Lung (tissue), 12 donors: Measurements from ENCODE around the gene SDS. TPM values are rescaled to one million over a fixed set of nuclear protein-coding genes. Genes with fewer than 3 reads are reported as not detected.

Experiments used
- ATAC-seq: fragments of 200-7000 bp; cut with Tn5 transposase; one replicate; pipeline ENCODE4 v1.9.1; 2020; ENCODE audit warnings: moderate number of reproducible peaks; ENCODE audit not compliant: insufficient read depth, low FRiP score
- DNase-seq, 3 donors: peaks; one replicate each; pipeline ENCODE4 v3.0.0-alpha.2; 2013 to 2017
- H3K27ac ChIP-seq, 2 donors: one replicate each; pipeline ENCODE4 v1.5.1; 2013; ENCODE audit warnings: mild to moderate bottlenecking in 2 of 2, moderate library complexity in 2 of 2, control low read depth in 1 of 2, inconsistent platforms in 1 of 2, low read depth in 1 of 2, low read length in 1 of 2
- H3K27me3 ChIP-seq, 3 donors: one replicate each; pipeline ENCODE4 v1.5.1; 2013; ENCODE audit warnings: low read length in 2 of 3; ENCODE audit not compliant: control insufficient read depth in 3 of 3, insufficient read depth in 3 of 3
- H3K36me3 ChIP-seq, 4 donors: one replicate each; pipeline ENCODE4 v1.5.1; 2013; ENCODE audit warnings: low read length in 4 of 4, mild to moderate bottlenecking in 1 of 4, moderate library complexity in 1 of 4; ENCODE audit not compliant: control insufficient read depth in 4 of 4, insufficient read depth in 4 of 4
- H3K4me1 ChIP-seq, 5 donors: one replicate each; pipeline ENCODE4 v1.5.1; 2013; ENCODE audit warnings: low read length in 5 of 5, mild to moderate bottlenecking in 2 of 5, moderate library complexity in 1 of 5; ENCODE audit not compliant: control insufficient read depth in 5 of 5, insufficient read depth in 5 of 5
- H3K4me3 ChIP-seq: one replicate; pipeline ENCODE4 v1.5.1; 2013; ENCODE audit warnings: mild to moderate bottlenecking, control low read depth, moderate library complexity
- H3K9ac ChIP-seq, 2 donors: one replicate each; pipeline ENCODE4 v1.5.1; 2013; ENCODE audit warnings: low read length in 2 of 2, control low read depth in 1 of 2; ENCODE audit not compliant: insufficient read depth in 1 of 2
- H3K9me3 ChIP-seq, 4 donors: one replicate each; pipeline ENCODE4 v1.5.1; 2013; ENCODE audit warnings: low read length in 3 of 4, mild to moderate bottlenecking in 1 of 4, moderate library complexity in 1 of 4; ENCODE audit not compliant: control insufficient read depth in 4 of 4, insufficient read depth in 3 of 4
- CTCF ChIP-seq: IDR thresholded peaks from 2 replicates; pipeline ENCODE4 v1.5.1; 2012; ENCODE audit warnings: mild to moderate bottlenecking; ENCODE audit errors: control extremely low read depth, extremely low read depth
- WGBS, 2 donors: extraction: QIAGEN DNeasy Blood & Tissue Kit; methylation state at CpG; one replicate each; pipeline ENCODE4 v1.1.7; 2013; 5-methylcytosine and 5-hydroxymethylcytosine counted together
- polyA plus RNA-seq, 2 donors: library from polyadenylated mRNA; stranded (reverse); fragments of 200-250 nt; gene quantifications; one replicate each; pipeline ENCODE4 v1.2.1, GENCODE V29; 2013
- total RNA-seq, 2 donors: library from RNA; depleted of rRNA in 1 of 2; stranded (reverse); fragments of >200 nt in 1 of 2; gene quantifications; one replicate each; pipeline ENCODE4 v1.2.1, GENCODE V29; 2014 to 2021
- donor health status: control.
- donor health status: control.
- donor health status: Bipolar disorder and iron deficiency.
- donor health status: healthy.
- donor health status: DM: yes; HTN: yes; CAD: no.

Gene SDS
- total and polyA plus RNA-seq, 4 donors, result 0.20 to 8.4 (median 2.1) TPM

- no peak overlapping the region for H3K27ac ChIP-seq
- H3K9me3 ChIP-seq, result no peaks in the 10 kb centered on the region
- H3K4me1 ChIP-seq, result no peaks in the 10 kb centered on the region
- no peak overlapping the region for H3K4me3 ChIP-seq
- DNase-seq (peak in 2 of 3 donors; percentile 25 to 34), ATAC-seq (no peak)
- WGBS, 2 donors, result 68 to 90% methylated on average over 4 of the region's 4 CpGs
- H3K27me3 ChIP-seq, result no peaks in the 10 kb centered on the region
- TF ChIP-seq CTCF, result no peak
- no peak overlapping the region for H3K9ac ChIP-seq
- no peaks in the 10 kb centered on the region for H3K36me3 ChIP-seq
Observed at GRCh38 chr12:113400362-113400761, 3.3 kb downstream of the SDS start.

- TF ChIP-seq CTCF, result no peak
- 87 to 92% methylated on average over 12 of the region's 12 CpGs for WGBS, 2 donors
Observed at GRCh38 chr12:113399490-113399889, 4.2 kb downstream of the SDS start.

GRCh38 chr12:113398346-113399290 is 5.1 kb downstream of the SDS start:
- H3K4me1 ChIP-seq, result no peaks in the 10 kb centered on the region
- H3K36me3 ChIP-seq, result no peaks in the 10 kb centered on the region
- no peaks in the 10 kb centered on the region for H3K27me3 ChIP-seq
- no peak overlapping the region for H3K27ac ChIP-seq
- no peak overlapping the region for H3K4me3 ChIP-seq
- no peak for TF ChIP-seq CTCF
- 87 to 93% methylated on average over 26 of the region's 26 CpGs for WGBS, 2 donors
- DNase-seq (no peak), ATAC-seq (no peak)
- no peaks in the 10 kb centered on the region for H3K9me3 ChIP-seq
- H3K9ac ChIP-seq, result no peak overlapping the region

More at GRCh38 chr12:113399490-113399889, 4.2 kb downstream of the SDS start:
- Histone ChIP-seq H3K36me3 (no peaks in the 10 kb centered on the region), H3K27me3 (no peaks in the 10 kb centered on the region), H3K9me3 (no peaks in the 10 kb centered on the region), H3K4me3 (no peak overlapping the region), H3K27ac (no peak overlapping the region), H3K4me1 (no peaks in the 10 kb centered on the region), H3K9ac (no peak overlapping the region)
- DNase-seq (no peak), ATAC-seq (no peak)
